HG03135 (cell line): ENCODE data around the gene HAND2.

Experiments
- ATAC-seq: cut with Tn5 transposase; IDR thresholded peaks from one replicate; pipeline ENCODE4 v1.9.1; 2021; ENCODE audit warnings: mild to moderate bottlenecking, moderate library complexity; ENCODE audit not compliant: unreplicated experiment

Gene HAND2

GRCh38 chr4:173521467-173522159 is 8.4 kb downstream of the HAND2 start:
- no peak for ATAC-seq

GRCh38 chr4:173520921-173521466 is 9.0 kb downstream of the HAND2 start:
- no peak for ATAC-seq

GRCh38 chr4:173519111-173520101 is 10.6 kb downstream of the HAND2 start:
- ATAC-seq = no peak

- no peak for ATAC-seq
These were observed 11.5 kb downstream of the HAND2 start for GRCh38 chr4:173518425-173519102.

- ATAC-seq = no peak
These were observed 12.1 kb downstream of the HAND2 start for GRCh38 chr4:173517781-173518424.

GRCh38 chr4:173516621-173517524 is 13.2 kb downstream of the HAND2 start:
- no peak for ATAC-seq

- ATAC-seq = no peak
These were observed 14.6 kb downstream of the HAND2 start for GRCh38 chr4:173515458-173515857.

- no peak for ATAC-seq
These were observed 15.3 kb downstream of the HAND2 start for GRCh38 chr4:173514641-173515217.

- ATAC-seq = no peak
These were observed 16.4 kb downstream of the HAND2 start for GRCh38 chr4:173513651-173514050.

- ATAC-seq = no peak
These were observed 18.2 kb downstream of the HAND2 start for GRCh38 chr4:173511787-173512361.

- no peak for ATAC-seq
These were observed 20.7 kb downstream of the HAND2 start for GRCh38 chr4:173509036-173510001.

GRCh38 chr4:173508386-173509035 is 21.5 kb downstream of the HAND2 start:
- ATAC-seq = no peak

GRCh38 chr4:173507471-173508385 is 22.3 kb downstream of the HAND2 start:
- no peak for ATAC-seq

- ATAC-seq = no peak
These were observed 23.3 kb downstream of the HAND2 start for GRCh38 chr4:173506597-173507211.

- peak; percentile 75 for ATAC-seq
These were observed 24.0 kb downstream of the HAND2 start for GRCh38 chr4:173505924-173506518.
